ENCODE results near the gene MED16. TPM values are rescaled to one million over a fixed set of nuclear protein-coding genes. Genes with fewer than 3 reads are reported as not detected.
"Not testable (repeated sequence)": the region's sequence is repeated elsewhere in the genome, so short reads cannot be mapped to it uniquely, and the experiment has no call there.

Gene MED16
- total RNA-seq, 2 experiments from 2014 or later = 25.8 to 30.1 TPM

- Histone ChIP-seq H3K9me3 (ENCODE audit: control insufficient read depth in 1 of 2, insufficient read depth in 1 of 2, low read length in 2 of 2) (no peaks in the 10 kb centered on the region), H3K27ac (ENCODE audit: low read depth in 1 of 2, low read length in 2 of 2) (no peak overlapping the region), H3K27me3 (ENCODE audit: control insufficient read depth in 1 of 2, insufficient read depth in 2 of 2, low read length in 2 of 2) (peaks cover 39 to 54% of the 10 kb centered on the region in 2 experiments), H3K4me1 (ENCODE audit: insufficient read depth, low read length) (no peaks in the 10 kb centered on the region), H3K4me3 (ENCODE audit: low read length) (no peak overlapping the region), H3K36me3 (ENCODE audit: insufficient read depth, low read length) (no peaks in the 10 kb centered on the region)
- Mint-ChIP-seq H3K36me3 (ENCODE audit: low read depth) (no peaks in the 10 kb centered on the region), H3K4me1 (ENCODE audit: low read depth) (no peaks in the 10 kb centered on the region), H3K9me3 (no peaks in the 10 kb centered on the region), H3K4me3 (no peak overlapping the region), H3K27me3 (peaks cover 53% of the 10 kb centered on the region), H3K27ac (no peak overlapping the region)
- TF ChIP-seq CTCF (IDR thresholded peaks at IDR 0.05) = no peak
- DNase-seq (no peak), ATAC-seq (ENCODE audit: poor library complexity) (no peak)
- intact Hi-C loops (cut with DNase I, micrococcal nuclease) = no loop called here
- ChIA-PET CTCF (no interaction called here), POLR2A (interaction anchor here (0.7 kb wide), 1 partner anchor 13 kb away, joined by 3 read pairs; no protein-coding TSS in a partner anchor)
Measured at GRCh38 chr19:850221-850978, 42.6 kb downstream of the MED16 start.

- CTCF ChIA-PET; intact Hi-C loops (cut with DNase I, micrococcal nuclease); DNase-seq; H3K4me3 ChIP-seq (ENCODE audit: low read length); H3K4me1 Mint-ChIP-seq (ENCODE audit: low read depth); ATAC-seq (ENCODE audit: poor library complexity); H3K27ac Mint-ChIP-seq; H3K4me1 ChIP-seq (ENCODE audit: insufficient read depth, low read length); H3K4me3 Mint-ChIP-seq; H3K27ac ChIP-seq (ENCODE audit: low read depth in 1 of 2, low read length in 2 of 2); H3K9me3 Mint-ChIP-seq; H3K9me3 ChIP-seq (ENCODE audit: control insufficient read depth in 1 of 2, insufficient read depth in 1 of 2, low read length in 2 of 2); H3K36me3 ChIP-seq (ENCODE audit: insufficient read depth, low read length); H3K36me3 Mint-ChIP-seq (ENCODE audit: low read depth): not testable (repeated sequence)
- POLR2A ChIA-PET = interaction anchor here (0.6 kb wide), 1 partner anchor 178 kb away, joined by 5 read pairs; no protein-coding TSS in a partner anchor
- peaks cover 45 to 54% of the 10 kb centered on the region in 2 experiments for H3K27me3 ChIP-seq (ENCODE audit: control insufficient read depth in 1 of 2, insufficient read depth in 2 of 2, low read length in 2 of 2)
- peaks cover 61% of the 10 kb centered on the region for H3K27me3 Mint-ChIP-seq
Measured at GRCh38 chr19:849195-849594, 43.8 kb downstream of the MED16 start.

GRCh38 chr19:848386-848921 is 44.5 kb downstream of the MED16 start:
- peaks cover 10% of the 10 kb centered on the region for H3K4me1 ChIP-seq (ENCODE audit: insufficient read depth, low read length)
- H3K9me3 ChIP-seq (ENCODE audit: control insufficient read depth in 1 of 2, insufficient read depth in 1 of 2, low read length in 2 of 2) = peaks cover 0 to under 1% of the 10 kb centered on the region in 2 experiments
- intact Hi-C loops (cut with DNase I, micrococcal nuclease) = no loop called here
- no peak overlapping the region for H3K27ac ChIP-seq (ENCODE audit: low read depth in 1 of 2, low read length in 2 of 2)
- no peaks in the 10 kb centered on the region for H3K4me1 Mint-ChIP-seq (ENCODE audit: low read depth)
- H3K36me3 Mint-ChIP-seq (ENCODE audit: low read depth) = no peaks in the 10 kb centered on the region
- no peaks in the 10 kb centered on the region for H3K9me3 Mint-ChIP-seq
- TF ChIP-seq CTCF (IDR thresholded peaks at IDR 0.05) = no peak
- CTCF ChIA-PET = no interaction called here
- no peaks in the 10 kb centered on the region for H3K36me3 ChIP-seq (ENCODE audit: insufficient read depth, low read length)
- DNase-seq (no peak), ATAC-seq (ENCODE audit: poor library complexity) (no peak)
- H3K27me3 ChIP-seq (ENCODE audit: control insufficient read depth in 1 of 2, insufficient read depth in 2 of 2, low read length in 2 of 2) = peaks cover 47 to 59% of the 10 kb centered on the region in 2 experiments
- no peak overlapping the region for H3K4me3 Mint-ChIP-seq
- H3K27me3 Mint-ChIP-seq = peaks cover 58% of the 10 kb centered on the region
- POLR2A ChIA-PET = interaction anchor here (0.6 kb wide), 1 partner anchor 177 kb away, joined by 5 read pairs; no protein-coding TSS in a partner anchor
- H3K4me3 ChIP-seq (ENCODE audit: low read length) = no peak overlapping the region
- H3K27ac Mint-ChIP-seq = no peak overlapping the region

Measured in CD4-positive, alpha-beta T cell (primary cell).